ENCODE results near the gene AURKAIP1. TPM values are rescaled to one million over a fixed set of nuclear protein-coding genes. Genes with fewer than 3 reads are reported as not detected.

The AURKAIP1 gene
- total and polyA plus RNA-seq, 9 of the 15 experiments (the other 6 are each of a cell fraction or from before 2014, with no cell fraction given) = 7.8 to 478 (median 92.0) TPM

DNA sequence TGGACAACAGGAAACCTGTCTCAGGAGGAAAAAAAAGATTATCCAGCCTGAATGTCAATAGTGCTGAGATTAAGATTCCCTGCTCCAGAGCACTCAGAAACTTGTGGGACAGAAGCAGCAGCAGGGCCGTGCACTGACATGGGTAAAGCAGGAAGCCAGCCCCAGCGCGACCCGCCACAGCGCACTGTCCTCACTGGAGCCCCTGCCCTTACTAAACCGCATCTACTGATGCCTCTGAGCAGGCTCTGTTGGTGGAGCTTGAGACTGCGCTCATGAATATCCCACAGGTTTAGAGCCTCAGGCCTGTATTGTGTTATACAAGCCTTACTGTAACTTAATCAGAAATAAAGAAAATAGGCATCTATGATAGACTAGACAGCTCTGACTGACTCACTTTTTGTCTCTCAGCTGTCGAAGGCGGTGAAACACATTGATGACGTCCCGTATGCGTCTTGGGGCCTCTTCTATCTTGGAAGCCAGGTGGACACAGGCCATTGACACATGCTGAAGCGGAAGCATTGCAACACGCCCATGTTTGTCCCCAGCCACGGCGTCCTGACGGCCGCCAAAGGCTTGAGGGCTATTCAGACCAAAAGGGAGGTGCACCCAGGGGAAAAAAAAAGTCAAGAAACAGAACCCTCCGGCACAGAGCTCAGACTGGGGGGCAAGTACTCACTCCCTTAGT lies 23.0 kb upstream of the AURKAIP1 start (continued):
- TF ChIP-seq HEY1 (CRISPR knock-in tag; IDR thresholded peaks at IDR 0.05; ENCODE audit: borderline replicate concordance) (no peak), SRSF3 (IDR thresholded peaks at IDR 0.05; ENCODE audit: insufficient read depth, low read length) (no peak), SP1 (CRISPR knock-in tag; IDR thresholded peaks at IDR 0.05) (no peak), KAT8 (IDR thresholded peaks at IDR 0.05; ENCODE audit: low read depth) (no peak), SMARCE1 (IDR thresholded peaks at IDR 0.05) (no peak), LEF1 (IDR thresholded peaks at IDR 0.05) (no peak), KHSRP (IDR thresholded peaks at IDR 0.05) (no peak), ZNF436 (CRISPR knock-in tag; IDR thresholded peaks at IDR 0.05) (no peak), ILF3 (IDR thresholded peaks at IDR 0.05; ENCODE audit: borderline replicate concordance) (no peak), SIX5 (IDR thresholded peaks at IDR 0.05; ENCODE audit: borderline replicate concordance in 1 of 2, insufficient read depth in 1 of 2, low read depth in 1 of 2, low read length in 2 of 2) (no peak), CREB3 (tag; conservative IDR thresholded peaks at IDR 0.05; ENCODE audit: low read depth) (no peak), SIRT6 (IDR thresholded peaks at IDR 0.05; ENCODE audit: low read depth, low read length) (no peak), ZBTB8A (IDR thresholded peaks at IDR 0.05; ENCODE audit: partially characterized antibody) (no peak), BDP1 (IDR thresholded peaks at IDR 0.05; ENCODE audit: insufficient read depth, insufficient read length) (no peak), ZNF347 (CRISPR knock-in tag; IDR thresholded peaks at IDR 0.05; ENCODE audit: low read depth) (no peak), ZNF277 (CRISPR knock-in tag; IDR thresholded peaks at IDR 0.05; ENCODE audit: borderline replicate concordance) (no peak), CSDE1 (IDR thresholded peaks at IDR 0.05) (no peak), EWSR1 (IDR thresholded peaks at IDR 0.05; ENCODE audit: borderline replicate concordance, low read depth, partially characterized antibody) (no peak), NCOA6 (IDR thresholded peaks at IDR 0.05) (no peak), FOXP4 (CRISPR knock-in tag; IDR thresholded peaks at IDR 0.05; ENCODE audit: borderline replicate concordance) (no peak), CEBPZ (IDR thresholded peaks at IDR 0.05; ENCODE audit: borderline replicate concordance, low read depth, low read length) (no peak), L3MBTL2 (IDR thresholded peaks at IDR 0.05) (peak; percentile 30; the same call in 1 of the 2 replicates)

Measured in K562 (cell line).